DND-41 (cell line): ENCODE results near the gene ELOA.
"Not testable (repeated sequence)": the region's sequence is repeated elsewhere in the genome, so short reads cannot be mapped to it uniquely, and the experiment has no call there.

Experiments used
- ATAC-seq: fragments of 200-7000 bp; cut with Tn5 transposase; 3 replicates; pipeline ENCODE4 v1.9.1; 2021; ENCODE audit warnings: low read depth; ENCODE audit not compliant: insufficient read depth
- DNase-seq: peaks from one replicate; pipeline ENCODE4 v3.0.0-alpha.2; 2020
- H2AFZ ChIP-seq: 2 replicates; pipeline ENCODE4 v1.6.0; 2012; ENCODE audit warnings: low read depth, low read length
- H3K27ac ChIP-seq: 2 replicates; pipeline ENCODE4 v1.5.1; 2012; ENCODE audit warnings: low read length, inconsistent platforms
- H3K27me3 ChIP-seq: fragments of 200-600 bp; sonication (generic); 2 replicates; pipeline ENCODE4 v1.6.0; 2012; ENCODE audit warnings: low read length, mild to moderate bottlenecking, inconsistent platforms; ENCODE audit not compliant: insufficient read depth, poor library complexity
- H3K36me3 ChIP-seq: 2 replicates; pipeline ENCODE4 v1.5.1; 2012; ENCODE audit warnings: low read length, inconsistent platforms; ENCODE audit not compliant: insufficient read depth
- H3K4me1 ChIP-seq: 2 replicates; pipeline ENCODE4 v1.5.1; 2012; ENCODE audit warnings: mild to moderate bottlenecking, low read length; ENCODE audit not compliant: insufficient read depth
- H3K4me2 ChIP-seq: 2 replicates; pipeline ENCODE4 v1.6.0; 2012; ENCODE audit warnings: mild to moderate bottlenecking, moderate library complexity, low read length, inconsistent platforms; ENCODE audit not compliant: insufficient read depth
- H3K4me3 ChIP-seq, 2 experiments: fragments of 200-600 bp in 1 of 2; shearing (Covaris generic) in 1 of 2; 2 replicates each; pipeline ENCODE4 v1.5.1; 2012 to 2016; ENCODE audit warnings: inconsistent platforms in 2 of 2, low read length in 2 of 2, mild to moderate bottlenecking in 2 of 2, low read depth in 1 of 2, moderate library complexity in 1 of 2
- H3K79me2 ChIP-seq: 2 replicates; pipeline ENCODE4 v1.6.0; 2012; ENCODE audit warnings: low read length, inconsistent platforms; ENCODE audit not compliant: insufficient read depth
- H3K9ac ChIP-seq: 2 replicates; pipeline ENCODE4 v1.6.0; 2012; ENCODE audit warnings: low read depth, mild to moderate bottlenecking, inconsistent platforms, low read length, moderate library complexity
- H3K9me3 ChIP-seq: 2 replicates; pipeline ENCODE4 v1.5.1; 2012; ENCODE audit warnings: low read length, moderate library complexity, mild to moderate bottlenecking, inconsistent platforms; ENCODE audit not compliant: insufficient read depth, severe bottlenecking
- H4K20me1 ChIP-seq: 2 replicates; pipeline ENCODE4 v1.6.0; 2012; ENCODE audit warnings: low read length; ENCODE audit not compliant: insufficient read depth
- EZH2 ChIP-seq: IDR thresholded peaks from 3 replicates; pipeline ENCODE4 v1.6.1; 2012; ENCODE audit warnings: borderline replicate concordance, low read depth, mild to moderate bottlenecking, moderate library complexity, low read length, inconsistent platforms; ENCODE audit not compliant: severe bottlenecking
- TF ChIP-seq, protein P1 (sequence below): IDR thresholded peaks from 2 replicates; pipeline ENCODE4 v1.5.1; 2012; ENCODE audit warnings: borderline replicate concordance, low read length, moderate library complexity, mild to moderate bottlenecking; ENCODE audit not compliant: poor library complexity, severe bottlenecking; ENCODE audit errors: extremely low read depth

Gene ELOA

DNA sequence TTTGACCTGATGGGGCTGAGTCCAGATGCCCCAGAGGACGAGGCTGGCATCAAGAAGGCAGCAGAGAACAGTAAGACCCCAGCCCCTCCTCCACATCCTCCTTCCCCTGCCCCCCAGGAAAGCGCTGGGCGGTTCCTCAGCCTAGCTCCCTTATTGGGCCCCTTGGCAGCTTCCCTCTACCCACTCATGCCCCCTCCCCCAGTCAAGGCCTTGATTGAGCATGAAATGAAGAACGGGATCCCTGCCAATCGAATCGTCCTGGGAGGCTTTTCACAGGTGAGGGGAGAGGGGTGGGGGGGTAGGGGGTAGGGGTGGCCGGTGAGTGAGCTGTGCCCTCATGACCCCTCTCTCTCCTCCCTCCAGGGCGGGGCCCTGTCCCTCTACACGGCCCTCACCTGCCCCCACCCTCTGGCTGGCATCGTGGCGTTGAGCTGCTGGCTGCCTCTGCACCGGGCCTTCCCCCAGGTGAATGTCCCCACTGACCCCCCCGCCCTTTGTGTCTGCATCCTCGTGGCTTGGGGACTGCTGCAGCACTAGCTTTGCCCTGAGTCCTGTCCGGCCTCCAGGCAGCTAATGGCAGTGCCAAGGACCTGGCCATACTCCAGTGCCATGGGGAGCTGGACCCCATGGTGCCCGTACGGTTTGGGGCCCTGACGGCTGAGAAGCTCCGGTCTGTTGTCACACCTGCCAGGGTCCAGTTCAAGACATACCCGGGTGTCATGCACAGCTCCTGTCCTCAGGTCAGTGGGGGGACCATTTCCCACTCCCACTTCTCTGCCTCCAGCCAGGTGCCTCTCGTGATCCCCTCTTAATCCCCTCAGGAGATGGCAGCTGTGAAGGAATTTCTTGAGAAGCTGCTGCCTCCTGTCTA, 50.8 kb downstream of the ELOA start:
- no peaks in the 10 kb centered on the region for H3K9me3 ChIP-seq
- no peak overlapping the region for H3K4me2 ChIP-seq
- peaks cover 15% of the 10 kb centered on the region; the same call in 1 of the 2 replicates for H4K20me1 ChIP-seq
- H3K4me1 ChIP-seq, result peaks cover 38% of the 10 kb centered on the region
- no peak for DNase-seq
- no peak for ATAC-seq
- H3K27me3 ChIP-seq, result no peaks in the 10 kb centered on the region
- H3K27ac ChIP-seq, result no peak overlapping the region
- H3K36me3 ChIP-seq, result peaks cover 53% of the 10 kb centered on the region
- no peak overlapping the region for H2AFZ ChIP-seq
- TF ChIP-seq EZH2, result no peak
- TF ChIP-seq, protein P1, sequence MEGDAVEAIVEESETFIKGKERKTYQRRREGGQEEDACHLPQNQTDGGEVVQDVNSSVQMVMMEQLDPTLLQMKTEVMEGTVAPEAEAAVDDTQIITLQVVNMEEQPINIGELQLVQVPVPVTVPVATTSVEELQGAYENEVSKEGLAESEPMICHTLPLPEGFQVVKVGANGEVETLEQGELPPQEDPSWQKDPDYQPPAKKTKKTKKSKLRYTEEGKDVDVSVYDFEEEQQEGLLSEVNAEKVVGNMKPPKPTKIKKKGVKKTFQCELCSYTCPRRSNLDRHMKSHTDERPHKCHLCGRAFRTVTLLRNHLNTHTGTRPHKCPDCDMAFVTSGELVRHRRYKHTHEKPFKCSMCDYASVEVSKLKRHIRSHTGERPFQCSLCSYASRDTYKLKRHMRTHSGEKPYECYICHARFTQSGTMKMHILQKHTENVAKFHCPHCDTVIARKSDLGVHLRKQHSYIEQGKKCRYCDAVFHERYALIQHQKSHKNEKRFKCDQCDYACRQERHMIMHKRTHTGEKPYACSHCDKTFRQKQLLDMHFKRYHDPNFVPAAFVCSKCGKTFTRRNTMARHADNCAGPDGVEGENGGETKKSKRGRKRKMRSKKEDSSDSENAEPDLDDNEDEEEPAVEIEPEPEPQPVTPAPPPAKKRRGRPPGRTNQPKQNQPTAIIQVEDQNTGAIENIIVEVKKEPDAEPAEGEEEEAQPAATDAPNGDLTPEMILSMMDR, result no peak
- peaks cover 34% of the 10 kb centered on the region for H3K79me2 ChIP-seq
- H3K4me3 ChIP-seq, result no peak overlapping the region
- H3K9ac ChIP-seq, result no peak overlapping the region

DNA sequence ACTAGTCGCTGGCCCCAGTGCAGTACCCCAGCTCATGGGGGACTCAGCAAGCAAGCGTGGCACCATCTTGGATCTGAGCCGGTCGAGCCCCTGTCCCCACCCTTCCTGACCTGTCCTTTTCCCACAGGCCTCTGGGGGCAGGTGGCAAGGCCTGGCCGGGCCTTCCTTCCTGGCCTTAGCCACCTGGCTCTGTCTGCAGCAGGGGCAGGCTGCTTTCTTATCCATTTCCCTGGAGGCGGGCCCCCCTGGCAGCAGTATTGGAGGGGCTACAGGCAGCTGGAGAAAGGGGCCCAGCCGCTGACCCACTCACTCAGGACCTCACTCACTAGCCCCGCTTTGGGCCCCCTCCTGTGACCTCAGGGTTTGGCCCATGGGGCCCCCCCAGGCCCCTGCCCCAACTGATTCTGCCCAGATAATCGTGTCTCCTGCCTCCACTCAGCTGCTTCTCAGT, 51.5 kb downstream of the ELOA start:
- not testable (repeated sequence) for H3K9ac ChIP-seq, H3K27ac ChIP-seq, ATAC-seq, H3K4me2 ChIP-seq, H3K27me3 ChIP-seq, DNase-seq, H3K9me3 ChIP-seq, H2AFZ ChIP-seq, H3K4me3 ChIP-seq
- H4K20me1 ChIP-seq, result peaks cover 15% of the 10 kb centered on the region; the same call in 1 of the 2 replicates
- peaks cover 53% of the 10 kb centered on the region for H3K36me3 ChIP-seq
- H3K4me1 ChIP-seq, result peaks cover 44% of the 10 kb centered on the region
- peaks cover 37% of the 10 kb centered on the region for H3K79me2 ChIP-seq

DNA sequence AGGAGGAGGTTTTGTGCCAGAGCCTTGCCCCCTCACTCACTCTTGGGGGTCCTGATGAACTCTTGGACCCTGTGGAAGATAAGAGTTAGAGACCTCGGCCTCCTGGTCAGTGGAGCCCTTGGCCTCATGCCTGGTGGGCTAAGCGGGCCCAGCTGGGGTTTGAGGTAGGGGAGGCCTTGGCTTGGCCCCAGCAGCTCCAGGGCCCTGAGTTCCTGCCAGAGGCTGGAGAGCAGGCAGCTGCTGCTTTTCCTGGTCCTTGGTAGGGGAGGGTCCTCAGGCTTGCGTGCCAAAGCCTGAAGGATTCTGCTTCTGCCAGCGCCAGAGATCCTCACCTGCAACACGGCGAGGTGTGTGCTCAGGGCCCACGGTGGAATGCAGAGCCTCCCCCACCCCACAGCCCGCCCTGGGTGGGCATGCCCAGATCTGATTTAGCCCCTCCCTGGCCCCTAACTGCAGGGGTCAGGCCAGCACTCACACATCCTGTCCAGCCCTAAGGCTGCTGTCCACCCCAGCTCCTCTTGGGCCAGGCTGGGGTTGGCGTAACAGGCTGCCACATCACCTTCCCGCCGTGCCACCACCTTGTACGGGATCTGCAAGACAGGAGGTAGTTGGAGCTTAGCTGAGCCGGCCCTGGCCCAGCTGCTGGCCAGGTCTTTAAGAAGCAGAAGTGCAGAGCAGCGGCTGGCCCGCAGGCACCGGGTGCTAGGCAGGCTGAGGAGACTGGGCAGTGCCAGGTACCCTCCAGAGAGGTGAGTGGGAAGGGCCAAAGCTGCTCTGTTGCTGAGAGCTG, 52.6 kb downstream of the ELOA start:
- Histone ChIP-seq H3K36me3 (peaks cover 53% of the 10 kb centered on the region), H3K27me3 (no peaks in the 10 kb centered on the region)
- no peak for ATAC-seq

More for the DNA sequence above, 52.6 kb downstream of the ELOA start:
- no peak overlapping the region for H3K27ac ChIP-seq
- no peak for DNase-seq
- no peak overlapping the region for H3K4me3 ChIP-seq
- H3K9me3 ChIP-seq, result no peaks in the 10 kb centered on the region
- peaks cover 15% of the 10 kb centered on the region; the same call in 1 of the 2 replicates for H4K20me1 ChIP-seq
- H2AFZ ChIP-seq, result no peak overlapping the region
- H3K79me2 ChIP-seq, result peaks cover 36% of the 10 kb centered on the region
- no peak overlapping the region for H3K4me2 ChIP-seq
- no peak overlapping the region for H3K9ac ChIP-seq
- peaks cover 38% of the 10 kb centered on the region for H3K4me1 ChIP-seq
- TF ChIP-seq, protein P1, result no peak
- no peak for TF ChIP-seq EZH2
